WTC11 (cell line): ENCODE measurements around the gene OPRM1. TPM values are rescaled to one million over a fixed set of nuclear protein-coding genes. Genes with fewer than 3 reads are reported as not detected.

Experiments used
- ATAC-seq: fragments of 200-7000 bp; cut with Tn5 transposase; 2 replicates; pipeline ENCODE4 v1.10.0; 2021; ENCODE audit warnings: mild to moderate bottlenecking, moderate library complexity
- CTCF ChIA-PET: fragments of 300-600 bp; sonication (Branson Sonifier 250); formaldehyde crosslinking; loops from one replicate; lab custom pipeline; 2021; ENCODE audit warnings: antibody characterized with exemption; lab: Charles Lee
- POLR2A ChIA-PET: fragments of 350-600 bp; sonication (Branson Sonifier 250); formaldehyde crosslinking; loops from one replicate; lab custom pipeline; 2021; ENCODE audit warnings: antibody characterized with exemption; lab: Charles Lee
- DNase-seq: peaks from one replicate; pipeline ENCODE4 v3.0.0; 2021; ENCODE audit warnings: low spot score
- H3K27ac Mint-ChIP-seq: 2 replicates; pipeline ENCODE4 v1.8.0; 2021; ENCODE audit warnings: mixed read lengths
- H3K27me3 Mint-ChIP-seq: 2 replicates; pipeline ENCODE4 v1.8.0; 2021; ENCODE audit warnings: low read depth, mild to moderate bottlenecking, moderate library complexity, mixed read lengths
- H3K36me3 Mint-ChIP-seq: 2 replicates; pipeline ENCODE4 v1.8.0; 2021; ENCODE audit warnings: mixed read lengths
- H3K4me1 Mint-ChIP-seq: 2 replicates; pipeline ENCODE4 v1.8.0; 2022; ENCODE audit warnings: mixed read lengths
- H3K4me3 Mint-ChIP-seq: 2 replicates; pipeline ENCODE4 v1.8.0; 2021; ENCODE audit warnings: mild to moderate bottlenecking, moderate library complexity, mixed read lengths
- H3K9me3 Mint-ChIP-seq: 2 replicates; pipeline ENCODE4 v1.8.0; 2021; ENCODE audit warnings: mixed read lengths
- FOXK1 ChIP-seq: sonication (generic); formaldehyde crosslinking; IDR thresholded peaks from 2 replicates; pipeline ENCODE4 v1.8.0; 2022; ENCODE audit warnings: mild to moderate bottlenecking, moderate library complexity, missing genetic modification reagents
- HMGA2 ChIP-seq: fragments of 250-450 bp; sonication (Bioruptor Pico); IDR thresholded peaks from 2 replicates; pipeline ENCODE4 v1.4.0; 2021; ENCODE audit warnings: mild to moderate bottlenecking, moderate library complexity
- IRF2 ChIP-seq: sonication (generic); formaldehyde crosslinking; IDR thresholded peaks from 2 replicates; pipeline ENCODE4 v1.8.0; 2022; ENCODE audit warnings: low read depth, missing genetic modification reagents, borderline replicate concordance
- NR3C1 ChIP-seq: sonication (generic); formaldehyde crosslinking; conservative IDR thresholded peaks from 2 replicates; pipeline ENCODE4 v1.8.1; 2023; ENCODE audit warnings: low read depth, mild to moderate bottlenecking, missing genetic modification reagents
- SP1 ChIP-seq: sonication (generic); formaldehyde crosslinking; conservative IDR thresholded peaks from 2 replicates; pipeline ENCODE4 v1.8.1; 2022; ENCODE audit warnings: missing genetic modification reagents
- ZNF138 ChIP-seq: sonication (generic); formaldehyde crosslinking; conservative IDR thresholded peaks from 2 replicates; pipeline ENCODE4 v1.8.1; 2022; ENCODE audit warnings: mild to moderate bottlenecking, moderate library complexity, missing genetic modification reagents
- ZNF232 ChIP-seq: sonication (generic); formaldehyde crosslinking; IDR thresholded peaks from 2 replicates; pipeline ENCODE4 v1.8.0; 2022; ENCODE audit warnings: mild to moderate bottlenecking, missing genetic modification reagents
- ZNF396 ChIP-seq: fragments of 250-450 bp; sonication (Bioruptor Pico); IDR thresholded peaks from 2 replicates; pipeline ENCODE4 v1.8.0; 2021; ENCODE audit warnings: mild to moderate bottlenecking, moderate library complexity, borderline replicate concordance
- total RNA-seq: library from RNA; stranded (reverse); gene quantifications from 3 replicates; pipeline ENCODE4 v1.2.3, GENCODE V29; 2021
- TF ChIP-seq, protein P1 (sequence below): sonication (generic); formaldehyde crosslinking; IDR thresholded peaks from 2 replicates; pipeline ENCODE4 v1.8.1; 2023; ENCODE audit warnings: mild to moderate bottlenecking, missing genetic modification reagents, moderate library complexity
- TF ChIP-seq, protein P2 (sequence below): sonication (generic); formaldehyde crosslinking; IDR thresholded peaks from 2 replicates; pipeline ENCODE4 v1.8.0; 2022; ENCODE audit warnings: mild to moderate bottlenecking, missing genetic modification reagents
- TF ChIP-seq, protein P3 (sequence below): sonication (generic); formaldehyde crosslinking; IDR thresholded peaks from 2 replicates; pipeline ENCODE4 v1.8.1; 2022; ENCODE audit warnings: low read depth, missing genetic modification reagents, borderline replicate concordance
- TF ChIP-seq, protein P4 (sequence below): sonication (generic); formaldehyde crosslinking; IDR thresholded peaks from 2 replicates; pipeline ENCODE4 v1.8.1; 2023; ENCODE audit warnings: mild to moderate bottlenecking, missing genetic modification reagents, borderline replicate concordance
- TF ChIP-seq, protein P5 (sequence below): fragments of 250-450 bp; sonication (Bioruptor Pico); IDR thresholded peaks from 2 replicates; pipeline ENCODE4 v1.8.0; 2021; ENCODE audit warnings: mild to moderate bottlenecking
- TF ChIP-seq, protein P6 (sequence below): sonication (generic); formaldehyde crosslinking; IDR thresholded peaks from 2 replicates; pipeline ENCODE4 v1.8.0; 2023; ENCODE audit warnings: mild to moderate bottlenecking, missing genetic modification reagents

The OPRM1 gene
- total RNA-seq, 1 experiment from 2014 or later, result not detected

DNA sequence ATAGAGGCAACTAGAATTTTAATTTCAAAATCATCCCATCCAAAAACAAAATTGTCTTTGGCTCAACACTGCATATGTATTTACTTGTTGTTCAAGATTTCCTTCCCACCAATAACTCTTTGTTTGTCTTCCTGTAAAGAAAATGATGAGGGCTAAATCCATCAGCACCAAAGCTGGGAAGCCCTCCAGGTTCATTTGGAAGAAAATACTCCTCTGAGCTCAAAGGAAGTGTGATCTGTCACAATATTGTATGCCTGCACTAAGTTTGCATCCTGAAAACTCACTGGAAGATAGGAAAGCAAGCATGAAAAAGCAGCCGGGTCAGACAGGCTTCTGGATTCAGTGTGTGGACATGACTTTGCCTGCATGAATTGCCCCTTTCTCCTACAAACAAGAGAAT, 28.7 kb upstream of the OPRM1 start:
- Mint-ChIP-seq H3K27ac (no peak overlapping the region), H3K4me3 (no peak overlapping the region), H3K27me3 (no peaks in the 10 kb centered on the region), H3K4me1 (no peaks in the 10 kb centered on the region), H3K36me3 (no peaks in the 10 kb centered on the region; the same call in 1 of the 2 replicates), H3K9me3 (peaks cover 17% of the 10 kb centered on the region)
- DNase-seq, result no peak
- POLR2A ChIA-PET, result no interaction called here
- no peak for ATAC-seq
- TF ChIP-seq, protein P1, sequence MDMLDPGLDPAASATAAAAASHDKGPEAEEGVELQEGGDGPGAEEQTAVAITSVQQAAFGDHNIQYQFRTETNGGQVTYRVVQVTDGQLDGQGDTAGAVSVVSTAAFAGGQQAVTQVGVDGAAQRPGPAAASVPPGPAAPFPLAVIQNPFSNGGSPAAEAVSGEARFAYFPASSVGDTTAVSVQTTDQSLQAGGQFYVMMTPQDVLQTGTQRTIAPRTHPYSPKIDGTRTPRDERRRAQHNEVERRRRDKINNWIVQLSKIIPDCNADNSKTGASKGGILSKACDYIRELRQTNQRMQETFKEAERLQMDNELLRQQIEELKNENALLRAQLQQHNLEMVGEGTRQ, result no peak
- CTCF ChIA-PET, result no interaction called here

DNA sequence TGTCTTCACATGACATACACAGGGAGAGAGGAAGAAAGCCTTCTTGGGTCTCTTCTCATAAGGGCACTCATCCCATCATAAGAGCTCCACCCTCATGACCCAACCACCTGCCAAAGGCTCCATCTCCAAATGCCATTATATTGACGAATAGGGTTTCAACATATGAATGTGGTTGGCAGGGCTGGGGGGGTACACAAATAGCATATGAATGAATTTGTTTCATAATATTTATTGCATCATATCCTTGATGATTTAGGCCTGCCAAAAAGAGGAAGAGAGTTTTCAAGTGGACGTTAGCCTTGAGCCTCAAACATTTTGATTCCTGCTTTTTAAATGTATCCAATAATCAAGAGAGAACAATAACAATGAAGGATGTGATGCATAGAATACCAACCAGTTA, 26.2 kb upstream of the OPRM1 start:
- CTCF ChIA-PET, result no interaction called here
- H3K27me3 Mint-ChIP-seq, result no peaks in the 10 kb centered on the region
- ATAC-seq, result no peak
- H3K27ac Mint-ChIP-seq, result no peak overlapping the region
- H3K36me3 Mint-ChIP-seq, result no peaks in the 10 kb centered on the region
- POLR2A ChIA-PET, result no interaction called here
- DNase-seq, result no peak
- peaks cover 5% of the 10 kb centered on the region; the same call in 1 of the 2 replicates for H3K9me3 Mint-ChIP-seq
- H3K4me1 Mint-ChIP-seq, result no peaks in the 10 kb centered on the region
- no peak overlapping the region for H3K4me3 Mint-ChIP-seq
- no peak for TF ChIP-seq IRF2 (CRISPR knock-in tag)
- no peak for TF ChIP-seq NR3C1 (CRISPR knock-in tag)
- no peak for TF ChIP-seq ZNF138 (CRISPR knock-in tag)
- TF ChIP-seq, protein P2, sequence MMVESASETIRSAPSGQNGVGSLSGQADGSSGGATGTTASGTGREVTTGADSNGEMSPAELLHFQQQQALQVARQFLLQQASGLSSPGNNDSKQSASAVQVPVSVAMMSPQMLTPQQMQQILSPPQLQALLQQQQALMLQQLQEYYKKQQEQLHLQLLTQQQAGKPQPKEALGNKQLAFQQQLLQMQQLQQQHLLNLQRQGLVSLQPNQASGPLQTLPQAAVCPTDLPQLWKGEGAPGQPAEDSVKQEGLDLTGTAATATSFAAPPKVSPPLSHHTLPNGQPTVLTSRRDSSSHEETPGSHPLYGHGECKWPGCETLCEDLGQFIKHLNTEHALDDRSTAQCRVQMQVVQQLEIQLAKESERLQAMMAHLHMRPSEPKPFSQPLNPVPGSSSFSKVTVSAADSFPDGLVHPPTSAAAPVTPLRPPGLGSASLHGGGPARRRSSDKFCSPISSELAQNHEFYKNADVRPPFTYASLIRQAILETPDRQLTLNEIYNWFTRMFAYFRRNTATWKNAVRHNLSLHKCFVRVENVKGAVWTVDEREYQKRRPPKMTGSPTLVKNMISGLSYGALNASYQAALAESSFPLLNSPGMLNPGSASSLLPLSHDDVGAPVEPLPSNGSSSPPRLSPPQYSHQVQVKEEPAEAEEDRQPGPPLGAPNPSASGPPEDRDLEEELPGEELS, result no peak
- TF ChIP-seq, protein P3, sequence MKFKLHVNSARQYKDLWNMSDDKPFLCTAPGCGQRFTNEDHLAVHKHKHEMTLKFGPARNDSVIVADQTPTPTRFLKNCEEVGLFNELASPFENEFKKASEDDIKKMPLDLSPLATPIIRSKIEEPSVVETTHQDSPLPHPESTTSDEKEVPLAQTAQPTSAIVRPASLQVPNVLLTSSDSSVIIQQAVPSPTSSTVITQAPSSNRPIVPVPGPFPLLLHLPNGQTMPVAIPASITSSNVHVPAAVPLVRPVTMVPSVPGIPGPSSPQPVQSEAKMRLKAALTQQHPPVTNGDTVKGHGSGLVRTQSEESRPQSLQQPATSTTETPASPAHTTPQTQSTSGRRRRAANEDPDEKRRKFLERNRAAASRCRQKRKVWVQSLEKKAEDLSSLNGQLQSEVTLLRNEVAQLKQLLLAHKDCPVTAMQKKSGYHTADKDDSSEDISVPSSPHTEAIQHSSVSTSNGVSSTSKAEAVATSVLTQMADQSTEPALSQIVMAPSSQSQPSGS (CRISPR knock-in tag), result no peak
- TF ChIP-seq, protein P4, sequence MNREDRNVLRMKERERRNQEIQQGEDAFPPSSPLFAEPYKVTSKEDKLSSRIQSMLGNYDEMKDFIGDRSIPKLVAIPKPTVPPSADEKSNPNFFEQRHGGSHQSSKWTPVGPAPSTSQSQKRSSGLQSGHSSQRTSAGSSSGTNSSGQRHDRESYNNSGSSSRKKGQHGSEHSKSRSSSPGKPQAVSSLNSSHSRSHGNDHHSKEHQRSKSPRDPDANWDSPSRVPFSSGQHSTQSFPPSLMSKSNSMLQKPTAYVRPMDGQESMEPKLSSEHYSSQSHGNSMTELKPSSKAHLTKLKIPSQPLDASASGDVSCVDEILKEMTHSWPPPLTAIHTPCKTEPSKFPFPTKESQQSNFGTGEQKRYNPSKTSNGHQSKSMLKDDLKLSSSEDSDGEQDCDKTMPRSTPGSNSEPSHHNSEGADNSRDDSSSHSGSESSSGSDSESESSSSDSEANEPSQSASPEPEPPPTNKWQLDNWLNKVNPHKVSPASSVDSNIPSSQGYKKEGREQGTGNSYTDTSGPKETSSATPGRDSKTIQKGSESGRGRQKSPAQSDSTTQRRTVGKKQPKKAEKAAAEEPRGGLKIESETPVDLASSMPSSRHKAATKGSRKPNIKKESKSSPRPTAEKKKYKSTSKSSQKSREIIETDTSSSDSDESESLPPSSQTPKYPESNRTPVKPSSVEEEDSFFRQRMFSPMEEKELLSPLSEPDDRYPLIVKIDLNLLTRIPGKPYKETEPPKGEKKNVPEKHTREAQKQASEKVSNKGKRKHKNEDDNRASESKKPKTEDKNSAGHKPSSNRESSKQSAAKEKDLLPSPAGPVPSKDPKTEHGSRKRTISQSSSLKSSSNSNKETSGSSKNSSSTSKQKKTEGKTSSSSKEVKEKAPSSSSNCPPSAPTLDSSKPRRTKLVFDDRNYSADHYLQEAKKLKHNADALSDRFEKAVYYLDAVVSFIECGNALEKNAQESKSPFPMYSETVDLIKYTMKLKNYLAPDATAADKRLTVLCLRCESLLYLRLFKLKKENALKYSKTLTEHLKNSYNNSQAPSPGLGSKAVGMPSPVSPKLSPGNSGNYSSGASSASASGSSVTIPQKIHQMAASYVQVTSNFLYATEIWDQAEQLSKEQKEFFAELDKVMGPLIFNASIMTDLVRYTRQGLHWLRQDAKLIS, result no peak
- TF ChIP-seq SP1 (CRISPR knock-in tag), result no peak
- TF ChIP-seq ZNF396 (CRISPR knock-in tag), result no peak
- TF ChIP-seq, protein P5, sequence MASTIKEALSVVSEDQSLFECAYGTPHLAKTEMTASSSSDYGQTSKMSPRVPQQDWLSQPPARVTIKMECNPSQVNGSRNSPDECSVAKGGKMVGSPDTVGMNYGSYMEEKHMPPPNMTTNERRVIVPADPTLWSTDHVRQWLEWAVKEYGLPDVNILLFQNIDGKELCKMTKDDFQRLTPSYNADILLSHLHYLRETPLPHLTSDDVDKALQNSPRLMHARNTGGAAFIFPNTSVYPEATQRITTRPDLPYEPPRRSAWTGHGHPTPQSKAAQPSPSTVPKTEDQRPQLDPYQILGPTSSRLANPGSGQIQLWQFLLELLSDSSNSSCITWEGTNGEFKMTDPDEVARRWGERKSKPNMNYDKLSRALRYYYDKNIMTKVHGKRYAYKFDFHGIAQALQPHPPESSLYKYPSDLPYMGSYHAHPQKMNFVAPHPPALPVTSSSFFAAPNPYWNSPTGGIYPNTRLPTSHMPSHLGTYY (CRISPR knock-in tag), result no peak

DNA sequence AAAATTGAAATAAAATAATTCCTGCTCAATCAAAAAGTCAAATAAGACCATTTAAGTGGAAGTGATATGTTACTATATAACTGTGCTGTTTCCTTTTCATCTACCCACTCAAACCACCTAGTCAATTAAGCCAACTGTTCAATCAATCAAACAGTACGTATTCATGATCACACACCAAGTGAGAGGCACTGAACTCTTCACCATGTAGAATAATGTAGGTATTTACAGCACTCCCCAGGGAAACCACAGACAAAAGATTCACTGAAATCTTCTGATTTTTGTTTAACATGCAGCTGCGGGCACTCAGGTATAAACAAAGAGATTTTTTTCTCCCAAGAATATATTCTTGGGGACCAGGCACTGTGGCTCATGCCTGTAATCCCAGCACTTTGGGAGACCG, 21.3 kb upstream of the OPRM1 start:
- Mint-ChIP-seq H3K36me3 (no peaks in the 10 kb centered on the region), H3K4me3 (no peak overlapping the region), H3K27ac (no peak overlapping the region), H3K9me3 (peaks cover 15% of the 10 kb centered on the region), H3K4me1 (no peaks in the 10 kb centered on the region), H3K27me3 (no peaks in the 10 kb centered on the region)
- POLR2A ChIA-PET, result no interaction called here
- DNase-seq, result no peak
- CTCF ChIA-PET, result no interaction called here
- ATAC-seq, result no peak
- TF ChIP-seq, protein P4, result no peak
- TF ChIP-seq, protein P6, sequence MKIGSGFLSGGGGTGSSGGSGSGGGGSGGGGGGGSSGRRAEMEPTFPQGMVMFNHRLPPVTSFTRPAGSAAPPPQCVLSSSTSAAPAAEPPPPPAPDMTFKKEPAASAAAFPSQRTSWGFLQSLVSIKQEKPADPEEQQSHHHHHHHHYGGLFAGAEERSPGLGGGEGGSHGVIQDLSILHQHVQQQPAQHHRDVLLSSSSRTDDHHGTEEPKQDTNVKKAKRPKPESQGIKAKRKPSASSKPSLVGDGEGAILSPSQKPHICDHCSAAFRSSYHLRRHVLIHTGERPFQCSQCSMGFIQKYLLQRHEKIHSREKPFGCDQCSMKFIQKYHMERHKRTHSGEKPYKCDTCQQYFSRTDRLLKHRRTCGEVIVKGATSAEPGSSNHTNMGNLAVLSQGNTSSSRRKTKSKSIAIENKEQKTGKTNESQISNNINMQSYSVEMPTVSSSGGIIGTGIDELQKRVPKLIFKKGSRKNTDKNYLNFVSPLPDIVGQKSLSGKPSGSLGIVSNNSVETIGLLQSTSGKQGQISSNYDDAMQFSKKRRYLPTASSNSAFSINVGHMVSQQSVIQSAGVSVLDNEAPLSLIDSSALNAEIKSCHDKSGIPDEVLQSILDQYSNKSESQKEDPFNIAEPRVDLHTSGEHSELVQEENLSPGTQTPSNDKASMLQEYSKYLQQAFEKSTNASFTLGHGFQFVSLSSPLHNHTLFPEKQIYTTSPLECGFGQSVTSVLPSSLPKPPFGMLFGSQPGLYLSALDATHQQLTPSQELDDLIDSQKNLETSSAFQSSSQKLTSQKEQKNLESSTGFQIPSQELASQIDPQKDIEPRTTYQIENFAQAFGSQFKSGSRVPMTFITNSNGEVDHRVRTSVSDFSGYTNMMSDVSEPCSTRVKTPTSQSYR (CRISPR knock-in tag), result no peak
- no peak for TF ChIP-seq HMGA2 (CRISPR knock-in tag)
- no peak for TF ChIP-seq FOXK1 (CRISPR knock-in tag)
- no peak for TF ChIP-seq ZNF232 (CRISPR knock-in tag)
